GM12878 (cell line): ENCODE results near the gene PTPN12. TPM values are rescaled to one million over a fixed set of nuclear protein-coding genes. Genes with fewer than 3 reads are reported as not detected.

Experiments used
- ATAC-seq: fragments of 200-7000 bp; cut with Tn5 transposase; 3 replicates; pipeline ENCODE4 v1.9.1; 2020; ENCODE audit warnings: mild to moderate bottlenecking, moderate library complexity
- BruUV-seq: library from RNA; stranded (reverse); fragments of 400-500 nt; replicated peaks from 2 replicates; lab custom pipeline; 2021; lab: Mats Ljungman, UMichigan
- CTCF ChIA-PET: fragments of 300-600 bp; sonication (Branson Sonifier 250); formaldehyde crosslinking; extraction: SDS; loops from one replicate; lab custom pipeline; 2021; ENCODE audit warnings: inconsistent platforms; lab: Yijun Ruan, JAX
- POLR2A ChIA-PET: fragments of 350-600 bp; formaldehyde crosslinking; extraction: SDS; loops from one replicate; lab custom pipeline; 2021; ENCODE audit warnings: inconsistent platforms; lab: Charles Lee
- RAD21 ChIA-PET: fragments of 300-600 bp; sonication (Branson Sonifier 250); formaldehyde crosslinking; loops from one replicate; lab custom pipeline; 2023; ENCODE audit warnings: antibody characterized with exemption; ENCODE audit not compliant: unreplicated experiment; lab: Charles Lee
- SMC1A ChIA-PET: fragments of 300-600 bp; sonication (Branson Sonifier 250); formaldehyde crosslinking; loops from one replicate; lab custom pipeline; 2023; ENCODE audit not compliant: unreplicated experiment, uncharacterized antibody; lab: Charles Lee
- DNase-seq: peaks from one replicate; pipeline ENCODE4 v3.0.0-alpha.2; 2011; ENCODE audit warnings: low read depth, low spot score
- FAIRE-seq: peaks from 3 replicates; lab custom pipeline; 2011; peaks lifted over from hg19 to GRCh38; lab: Jason Lieb, UNC
- H2AFZ ChIP-seq: 2 replicates; pipeline ENCODE4 v1.6.0; 2011; ENCODE audit warnings: low read depth, low read length, control low read depth; ENCODE audit not compliant: control insufficient read depth
- H3K27ac ChIP-seq: 2 replicates; pipeline ENCODE4 v1.5.1; 2011; ENCODE audit warnings: control low read depth; ENCODE audit not compliant: control insufficient read depth, insufficient read depth
- H3K27me3 ChIP-seq, 2 experiments: replicated peaks in 1 of 2; 2 replicates each; pipeline versions ENCODE4 v1.6.0 to v1.6.1; 2011; ENCODE audit warnings: low read length in 1 of 2; ENCODE audit not compliant: control insufficient read depth in 2 of 2, insufficient read depth in 2 of 2
- H3K36me3 ChIP-seq, 2 experiments: 2 replicates each; pipeline ENCODE4 v1.5.1; 2011; ENCODE audit warnings: low read length in 1 of 2; ENCODE audit not compliant: control insufficient read depth in 2 of 2, insufficient read depth in 2 of 2
- H3K4me1 ChIP-seq: 2 replicates; pipeline ENCODE4 v1.6.1; 2011; ENCODE audit warnings: mild to moderate bottlenecking, low read length, moderate library complexity, mixed read lengths; ENCODE audit not compliant: control insufficient read depth, insufficient read depth
- H3K4me2 ChIP-seq: 2 replicates; pipeline ENCODE4 v1.6.0; 2011; ENCODE audit warnings: control low read depth; ENCODE audit not compliant: control insufficient read depth, insufficient read depth
- H3K4me3 ChIP-seq: fragments of 200-600 bp; sonication (generic); 2 replicates; pipeline ENCODE4 v1.5.1; 2016
- H3K79me2 ChIP-seq: 2 replicates; pipeline ENCODE4 v1.6.0; 2011; ENCODE audit warnings: low read length; ENCODE audit not compliant: control insufficient read depth, insufficient read depth
- H3K9ac ChIP-seq: 2 replicates; pipeline ENCODE4 v1.8.0; 2011; ENCODE audit warnings: low read length, control low read depth, mixed read lengths; ENCODE audit not compliant: control insufficient read depth, insufficient read depth
- H3K9me3 ChIP-seq: replicated peaks from 3 replicates; pipeline ENCODE4 v1.5.1; 2011; ENCODE audit warnings: mild to moderate bottlenecking, low read length; ENCODE audit not compliant: control insufficient read depth, insufficient read depth
- H4K20me1 ChIP-seq: 2 replicates; pipeline ENCODE4 v1.6.0; 2011; ENCODE audit not compliant: control insufficient read depth, insufficient read depth
- BRCA1 ChIP-seq: IDR thresholded peaks from 2 replicates; pipeline ENCODE4 v1.6.1; 2011; ENCODE audit warnings: low read depth, low read length, improper control_type of control experiment
- CHD4 ChIP-seq: fragments of 200-600 bp; sonication (generic); IDR thresholded peaks from 2 replicates; pipeline ENCODE4 v1.6.1; 2016; ENCODE audit warnings: mild to moderate bottlenecking
- EGR1 ChIP-seq, 2 experiments: IDR thresholded peaks; 1 replicate in 1 of 2; 2 replicates in 1 of 2; pipeline ENCODE4 v1.6.1; 2011 to 2012; ENCODE audit warnings: low read depth in 2 of 2, low read length in 2 of 2, borderline replicate concordance in 1 of 2, mild to moderate bottlenecking in 1 of 2, moderate library complexity in 1 of 2
- ESRRA ChIP-seq: IDR thresholded peaks from 2 replicates; pipeline ENCODE4 v1.6.1; 2012; ENCODE audit warnings: mild to moderate bottlenecking, low read length, improper control_type of control experiment
- HCFC1 ChIP-seq: fragments of 150-350 bp; IDR thresholded peaks from 2 replicates; pipeline ENCODE4 v1.6.1; 2014; ENCODE audit warnings: low read length
- MXI1 ChIP-seq: fragments of 150-350 bp; IDR thresholded peaks from 2 replicates; pipeline ENCODE4 v1.6.1; 2011; ENCODE audit warnings: low read depth, mild to moderate bottlenecking, inconsistent platforms, low read length, improper control_type of control experiment
- NR2C1 ChIP-seq: fragments of 450-650 bp; IDR thresholded peaks from 2 replicates; pipeline ENCODE4 v1.6.1; 2017; ENCODE audit warnings: antibody characterized with exemption, mild to moderate bottlenecking, moderate library complexity
- POLR2AphosphoS5 ChIP-seq: IDR thresholded peaks from 2 replicates; pipeline ENCODE4 v1.6.1; 2011; ENCODE audit warnings: mild to moderate bottlenecking, low read length, inconsistent platforms
- RELA ChIP-seq: fragments of 450-650 bp; IDR thresholded peaks from 2 replicates; pipeline ENCODE4 v1.8.0; 2014; ENCODE audit warnings: borderline replicate concordance; ENCODE audit not compliant: partially characterized antibody
- TAF1 ChIP-seq: IDR thresholded peaks from 2 replicates; pipeline ENCODE4 v1.6.1; 2011; ENCODE audit warnings: mild to moderate bottlenecking, low read depth, low read length, borderline replicate concordance
- TARDBP ChIP-seq: IDR thresholded peaks from 2 replicates; pipeline ENCODE4 v1.6.1; 2016; ENCODE audit warnings: borderline replicate concordance
- TCF12 ChIP-seq: IDR thresholded peaks from 2 replicates; pipeline ENCODE4 v1.6.1; 2011; ENCODE audit warnings: low read depth, mild to moderate bottlenecking, low read length
- ZBTB33 ChIP-seq: fragments of 450-650 bp; IDR thresholded peaks from 2 replicates; pipeline ENCODE4 v1.6.1; 2017; ENCODE audit warnings: mild to moderate bottlenecking
- ZNF217 ChIP-seq: fragments of 450-650 bp; IDR thresholded peaks from 2 replicates; pipeline ENCODE4 v1.6.1; 2017; ENCODE audit warnings: antibody characterized with exemption, mild to moderate bottlenecking
- ZZZ3 ChIP-seq: IDR thresholded peaks from 2 replicates; pipeline ENCODE4 v1.6.1; 2011; ENCODE audit warnings: low read depth; ENCODE audit not compliant: control insufficient read depth, insufficient read length
- WGBS: methylation state at CpG from one replicate; pipeline ENCODE4 v1.1.6; 2016; ENCODE audit warnings: low lambda C conversion rate; ENCODE audit not compliant: insufficient replicate concordance, insufficient coverage; ENCODE audit errors: missing lambda C conversion rate; 5-methylcytosine and 5-hydroxymethylcytosine counted together
- in situ Hi-C: fragments of 300-500 bp; cut with MboI; formaldehyde crosslinking; loops from 9 replicates; pipeline ENCODE4 v1.14.3; 2018; ENCODE audit warnings: mixed read lengths
- intact Hi-C: fragments of 100-400 bp; cut with micrococcal nuclease; formaldehyde crosslinking; loops from one replicate; pipeline ENCODE4 v1.14.2; 2022; ENCODE audit not compliant: unreplicated experiment
- polyA plus RNA-seq, 11 experiments: library from polyadenylated mRNA; depleted of rRNA in 4 of 11; unstranded in 6 of 11; stranded (reverse) in 5 of 11; fragments of >200 nt; fragmentation: Nextera tagmentation in 4 of 11; fragmentation: Illumina TruSeq in 1 of 11; extraction: Ambion mirVana in 4 of 11; extraction: Trizol in 1 of 11; gene quantifications; 1 replicate in 1 of 11; 2 replicates in 10 of 11; pipeline versions ENCODE4 v1.2.1 to v1.2.3, GENCODE V29; 2011 to 2016; ENCODE audit warnings: inconsistent platforms in 2 of 11, missing spikeins in 2 of 11, low read depth in 1 of 11
- total RNA-seq, 4 experiments: library from RNA; depleted of rRNA in 3 of 4; stranded (reverse); fragments of >200 nt in 3 of 4; fragmentation: Illumina TruSeq in 1 of 4; extraction: Trizol in 1 of 4; gene quantifications; 2 replicates each; pipeline versions ENCODE4 v1.2.1 to v1.2.3, GENCODE V29; 2013 to 2021

The PTPN12 gene
- total and polyA plus RNA-seq, 10 of the 15 experiments (the other 5 are each of a cell fraction or from before 2014, with no cell fraction given): 6.6 to 52.9 (median 17.4) TPM

GRCh38 chr7:77644774-77645173 is 107.7 kb downstream of the PTPN12 start:
- intact Hi-C loops: no loop called here
- BruUV-seq: no TSS peak
- no peaks in the 10 kb centered on the region for H4K20me1 ChIP-seq
- H2AFZ ChIP-seq: no peak overlapping the region
- 99% methylated on average over 4 of the region's 4 CpGs for WGBS
- no peak overlapping the region for H3K27ac ChIP-seq
- POLR2A ChIA-PET: interaction anchor here (0.7 kb wide), 1 partner anchor 108 kb away, joined by 4 read pairs; no protein-coding TSS in a partner anchor
- DNase-seq: no peak
- no peaks in the 10 kb centered on the region for H3K27me3 ChIP-seq
- ATAC-seq: no peak
- no peaks in the 10 kb centered on the region for H3K9me3 ChIP-seq
- no peak for TF ChIP-seq POLR2AphosphoS5
- no peak for TF ChIP-seq ESRRA
- no peak for TF ChIP-seq RELA
- TF ChIP-seq HCFC1: no peak
- TF ChIP-seq BRCA1: no peak
- TF ChIP-seq ZNF217: no peak
- TF ChIP-seq ZBTB33: no peak
- TF ChIP-seq NR2C1: no peak
- TF ChIP-seq EGR1 (IDR thresholded peaks at IDR 0.05; ENCODE audit: borderline replicate concordance in 1 of 2, low read depth in 2 of 2, low read length in 2 of 2): no peak
- TF ChIP-seq ZZZ3: no peak
- TF ChIP-seq MXI1: no peak
- no peak for TF ChIP-seq CHD4
- no peak for TF ChIP-seq TAF1
- TF ChIP-seq TCF12: no peak
- no peak for TF ChIP-seq TARDBP
- SMC1A ChIA-PET: no interaction called here
- no peak overlapping the region for H3K4me2 ChIP-seq
- no peak for FAIRE-seq
- RAD21 ChIA-PET: no interaction called here
- H3K79me2 ChIP-seq: no peaks in the 10 kb centered on the region
- no peaks in the 10 kb centered on the region for H3K4me1 ChIP-seq
- H3K9ac ChIP-seq: no peak overlapping the region
- no peak overlapping the region for H3K4me3 ChIP-seq
- in situ Hi-C loops: no loop called here
- CTCF ChIA-PET: no interaction called here
- H3K36me3 ChIP-seq: no peaks in the 10 kb centered on the region; a peak in 2 of 4 replicates
